H1 (cell line): Measurements from ENCODE around the gene LIPT2.

Experiments
- E2F6 ChIP-seq: IDR thresholded peaks from 2 replicates; pipeline ENCODE4 v1.6.1; 2012; ENCODE audit warnings: inconsistent platforms
- EZH2 ChIP-seq: fragments of 200-600 bp; sonication (generic); IDR thresholded peaks from 2 replicates; pipeline ENCODE4 v1.7.1; 2012; ENCODE audit warnings: low read depth, mild to moderate bottlenecking, moderate library complexity, low read length, inconsistent platforms; ENCODE audit not compliant: severe bottlenecking
- HDAC2 ChIP-seq, 2 experiments: fragments of 300-600 bp in 1 of 2; sonication (generic) in 1 of 2; IDR thresholded peaks; 2 replicates each; pipeline ENCODE4 v1.6.1; 2011 to 2012; ENCODE audit warnings: low read depth in 2 of 2, low read length in 2 of 2, mild to moderate bottlenecking in 2 of 2, moderate library complexity in 2 of 2, borderline replicate concordance in 1 of 2, inconsistent platforms in 1 of 2
- JUN ChIP-seq: IDR thresholded peaks from 2 replicates; pipeline ENCODE4 v1.6.1; 2011; ENCODE audit warnings: low read depth, mild to moderate bottlenecking, improper control_type of control experiment, low read length
- KDM1A ChIP-seq: fragments of 200-600, 300-600 bp; sonication (generic); IDR thresholded peaks from 2 replicates; pipeline ENCODE4 v1.7.1; 2016; ENCODE audit warnings: mild to moderate bottlenecking, low read length, borderline replicate concordance
- MAFK ChIP-seq: IDR thresholded peaks from 2 replicates; pipeline ENCODE4 v1.6.1; 2012; ENCODE audit warnings: low read depth, mild to moderate bottlenecking, improper control_type of control experiment, low read length
- NRF1 ChIP-seq: IDR thresholded peaks from 2 replicates; pipeline ENCODE4 v1.6.1; 2011; ENCODE audit warnings: mild to moderate bottlenecking, low read depth, low read length, improper control_type of control experiment
- POLR2AphosphoS5 ChIP-seq: IDR thresholded peaks from 2 replicates; pipeline ENCODE4 v1.6.1; 2011; ENCODE audit warnings: low read depth, low read length
- SRF ChIP-seq: IDR thresholded peaks from 2 replicates; pipeline ENCODE4 v1.6.1; 2011; ENCODE audit warnings: mild to moderate bottlenecking, low read depth, low read length, moderate library complexity
- TCF12 ChIP-seq: IDR thresholded peaks from 2 replicates; pipeline ENCODE4 v1.6.1; 2011; ENCODE audit warnings: low read depth, mild to moderate bottlenecking, low read length
- TF ChIP-seq, protein P1 (sequence below), 3 experiments: IDR thresholded peaks; 1 replicate in 2 of 3; 2 replicates in 1 of 3; pipeline versions ENCODE4 v1.5.1 to v1.6.1; 2011; ENCODE audit warnings: low read length in 3 of 3, mild to moderate bottlenecking in 3 of 3, inconsistent platforms in 2 of 3, low read depth in 1 of 3, moderate library complexity in 1 of 3; ENCODE audit not compliant: insufficient read depth in 1 of 3; ENCODE audit errors: control extremely low read depth in 1 of 3

- TF ChIP-seq, protein P1, sequence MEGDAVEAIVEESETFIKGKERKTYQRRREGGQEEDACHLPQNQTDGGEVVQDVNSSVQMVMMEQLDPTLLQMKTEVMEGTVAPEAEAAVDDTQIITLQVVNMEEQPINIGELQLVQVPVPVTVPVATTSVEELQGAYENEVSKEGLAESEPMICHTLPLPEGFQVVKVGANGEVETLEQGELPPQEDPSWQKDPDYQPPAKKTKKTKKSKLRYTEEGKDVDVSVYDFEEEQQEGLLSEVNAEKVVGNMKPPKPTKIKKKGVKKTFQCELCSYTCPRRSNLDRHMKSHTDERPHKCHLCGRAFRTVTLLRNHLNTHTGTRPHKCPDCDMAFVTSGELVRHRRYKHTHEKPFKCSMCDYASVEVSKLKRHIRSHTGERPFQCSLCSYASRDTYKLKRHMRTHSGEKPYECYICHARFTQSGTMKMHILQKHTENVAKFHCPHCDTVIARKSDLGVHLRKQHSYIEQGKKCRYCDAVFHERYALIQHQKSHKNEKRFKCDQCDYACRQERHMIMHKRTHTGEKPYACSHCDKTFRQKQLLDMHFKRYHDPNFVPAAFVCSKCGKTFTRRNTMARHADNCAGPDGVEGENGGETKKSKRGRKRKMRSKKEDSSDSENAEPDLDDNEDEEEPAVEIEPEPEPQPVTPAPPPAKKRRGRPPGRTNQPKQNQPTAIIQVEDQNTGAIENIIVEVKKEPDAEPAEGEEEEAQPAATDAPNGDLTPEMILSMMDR (IDR thresholded peaks at IDR 0.05; ENCODE audit: control extremely low read depth in 1 of 3, insufficient read depth in 1 of 3, low read depth in 1 of 3, low read length in 3 of 3), result no peak
- TF ChIP-seq NRF1 (no peak), MAFK (no peak), POLR2AphosphoS5 (no peak), EZH2 (no peak), SRF (no peak), HDAC2 (IDR thresholded peaks at IDR 0.05; ENCODE audit: borderline replicate concordance in 1 of 2, low read depth in 2 of 2, low read length in 2 of 2) (no peak), TCF12 (no peak), KDM1A (no peak), JUN (no peak), E2F6 (no peak)
Measured at GRCh38 chr11:74468936-74469335, 24.6 kb downstream of the LIPT2 start.
